Ishikawa (cell line): Measurements from ENCODE around the gene PRRT2.
A peak's percentile ranks its signal among the peaks of the same experiment; 100 is the strongest.

Experiments
- CEBPB ChIP-seq: IDR thresholded peaks from 2 replicates; pipeline ENCODE4 v1.6.1; 2012
- CREB1 ChIP-seq: IDR thresholded peaks from 2 replicates; pipeline ENCODE4 v1.6.1; 2012; ENCODE audit warnings: low read depth
- EGR1 ChIP-seq: IDR thresholded peaks from 2 replicates; pipeline ENCODE4 v1.6.1; 2012
- EP300 ChIP-seq: IDR thresholded peaks from 2 replicates; pipeline ENCODE4 v1.6.1; 2012; ENCODE audit warnings: borderline replicate concordance
- FOXM1 ChIP-seq: IDR thresholded peaks from 2 replicates; pipeline ENCODE4 v1.6.1; 2012; ENCODE audit warnings: low read depth, borderline replicate concordance
- MAX ChIP-seq: IDR thresholded peaks from 2 replicates; pipeline ENCODE4 v1.6.1; 2012
- NFIC ChIP-seq: IDR thresholded peaks from 2 replicates; pipeline ENCODE4 v1.6.1; 2012
- RAD21 ChIP-seq: IDR thresholded peaks from 2 replicates; pipeline ENCODE4 v1.6.1; 2012; ENCODE audit warnings: low read depth
- REST ChIP-seq: IDR thresholded peaks from 2 replicates; pipeline ENCODE4 v1.6.1; 2012; ENCODE audit warnings: low read depth, mild to moderate bottlenecking
- TAF1 ChIP-seq: IDR thresholded peaks from 2 replicates; pipeline ENCODE4 v1.6.1; 2012; ENCODE audit warnings: low read depth, mild to moderate bottlenecking
- TCF12 ChIP-seq: IDR thresholded peaks from 2 replicates; pipeline ENCODE4 v1.6.1; 2012; ENCODE audit warnings: low read depth
- TEAD4 ChIP-seq: IDR thresholded peaks from 2 replicates; pipeline ENCODE4 v1.6.1; 2012
- USF1 ChIP-seq: IDR thresholded peaks from 2 replicates; pipeline ENCODE4 v1.6.1; 2012
- YY1 ChIP-seq: IDR thresholded peaks from 2 replicates; pipeline ENCODE4 v1.6.1; 2012; ENCODE audit warnings: low read depth
- ZBTB7A ChIP-seq: IDR thresholded peaks from 2 replicates; pipeline ENCODE4 v1.6.1; 2012; ENCODE audit warnings: low read depth

The PRRT2 gene

GRCh38 chr16:29772330-29772729 lies 39.7 kb upstream of the PRRT2 start:
- TF ChIP-seq CEBPB = 0 out of 2 replicates have a peak, but pooled peaks have one; percentile 27

- TF ChIP-seq EGR1 = no peak
- TF ChIP-seq REST = no peak
- TF ChIP-seq EP300 = no peak
- no peak for TF ChIP-seq CEBPB
- no peak for TF ChIP-seq TCF12
- TF ChIP-seq USF1 = no peak
- no peak for TF ChIP-seq YY1
- no peak for TF ChIP-seq TAF1
- TF ChIP-seq FOXM1 = no peak
- TF ChIP-seq RAD21 = no peak
- no peak for TF ChIP-seq MAX
- TF ChIP-seq NFIC = no peak
- TF ChIP-seq ZBTB7A = no peak
Measured at GRCh38 chr16:29774730-29775129, 37.3 kb upstream of the PRRT2 start.

- TF ChIP-seq NFIC (no peak), EGR1 (no peak), EP300 (no peak), TAF1 (no peak), CEBPB (no peak), USF1 (no peak), TEAD4 (no peak), MAX (no peak), FOXM1 (no peak)
Measured at GRCh38 chr16:29775742-29776408, 36.1 kb upstream of the PRRT2 start.

- TF ChIP-seq TCF12 (no peak), RAD21 (no peak), TAF1 (no peak), NFIC (no peak), FOXM1 (no peak)
Measured at GRCh38 chr16:29777576-29778350, 34.2 kb upstream of the PRRT2 start, which contains the start of gene ZG16. Gene ZG16, plus strand, starts transcription at chr16:29778256. Its CDS starts 1,011 bp downstream, at chr16:29779267.

- TF ChIP-seq CREB1 (no peak), NFIC (peak; percentile 59), USF1 (no peak), TEAD4 (peak; percentile 94), FOXM1 (no peak), CEBPB (no peak), TAF1 (no peak), TCF12 (no peak), YY1 (no peak), EGR1 (no peak), EP300 (no peak), MAX (peak; percentile 34; the same call in 1 of the 2 replicates), RAD21 (no peak)
Measured at GRCh38 chr16:29779474-29779873, 32.5 kb upstream of the PRRT2 start.

GRCh38 chr16:29783094-29783953 lies 28.7 kb upstream of the PRRT2 start:
- peak; percentile 73 for TF ChIP-seq CEBPB

GRCh38 chr16:29784157-29784556 lies 27.8 kb upstream of the PRRT2 start:
- no peak for TF ChIP-seq RAD21
- no peak for TF ChIP-seq TEAD4
- TF ChIP-seq FOXM1 = no peak
- no peak for TF ChIP-seq CEBPB
